Gastroesophageal sphincter (tissue), 3 donors: ENCODE data around the gene C3AR1.

Source experiments
- CTCF ChIP-seq, 4 experiments: fragments of 200-600 bp in 2 of 4; fragments of 450-650 bp in 2 of 4; sonication (generic) in 1 of 4; IDR thresholded peaks; one replicate each; pipeline ENCODE4 v1.5.1; 2017 to 2019; ENCODE audit warnings: antibody characterized with exemption in 4 of 4, mild to moderate bottlenecking in 2 of 4, moderate library complexity in 2 of 4
- EP300 ChIP-seq: sonication (generic); formaldehyde crosslinking; IDR thresholded peaks from one replicate; pipeline ENCODE4 v1.6.1; 2017; ENCODE audit warnings: antibody characterized with exemption, mild to moderate bottlenecking
- POLR2A ChIP-seq, 2 donors: fragments of 450-650 bp; IDR thresholded peaks; one replicate each; pipeline ENCODE4 v1.6.1; 2017; ENCODE audit warnings: antibody characterized with exemption in 2 of 2, mild to moderate bottlenecking in 2 of 2, moderate library complexity in 1 of 2
- POLR2AphosphoS5 ChIP-seq: sonication (generic); formaldehyde crosslinking; IDR thresholded peaks from one replicate; pipeline ENCODE4 v1.6.1; 2017; ENCODE audit warnings: antibody characterized with exemption

- TF ChIP-seq EP300 (no peak), CTCF (IDR thresholded peaks at IDR 0.05) (no peak), POLR2AphosphoS5 (no peak), POLR2A (IDR thresholded peaks at IDR 0.05) (no peak)
These were observed 53.4 kb downstream of the C3AR1 start for GRCh38 chr12:8012651-8013309.
